Stimulated activated effector memory CD8-positive, alpha-beta T cell treated with anti-CD3 and anti-CD28 coated beads, Interleukin-12 subunit alpha, Interleukin-12 subunit beta, amount 100 ng/mL, for 72 hours (primary cell): Measurements from ENCODE around the gene DNAH10.

ENCODE experiments used
- ATAC-seq: fragments of 150-1000 bp; cut with Tn5 transposase; 2 replicates; pipeline ENCODE4 v1.10.0; 2021
- DNase-seq, 2 donors: peaks; one replicate each; pipeline ENCODE4 v3.0.0; 2021 to 2022; ENCODE audit warnings: low spot score in 2 of 2
- H3K27ac Mint-ChIP-seq: one replicate; pipeline ENCODE4 v1.8.0; 2022; ENCODE audit warnings: mild to moderate bottlenecking, mixed read lengths
- H3K36me3 Mint-ChIP-seq: one replicate; pipeline ENCODE4 v1.8.0; 2022; ENCODE audit warnings: mild to moderate bottlenecking, mixed read lengths
- H3K4me1 Mint-ChIP-seq: one replicate; pipeline ENCODE4 v1.8.0; 2022; ENCODE audit warnings: mixed read lengths
- H3K4me3 Mint-ChIP-seq: one replicate; pipeline ENCODE4 v1.8.0; 2022; ENCODE audit warnings: mild to moderate bottlenecking, mixed read lengths
- H3K9me3 Mint-ChIP-seq: one replicate; pipeline ENCODE4 v1.8.0; 2022; ENCODE audit warnings: mixed read lengths

DNAH10 gene

DNA sequence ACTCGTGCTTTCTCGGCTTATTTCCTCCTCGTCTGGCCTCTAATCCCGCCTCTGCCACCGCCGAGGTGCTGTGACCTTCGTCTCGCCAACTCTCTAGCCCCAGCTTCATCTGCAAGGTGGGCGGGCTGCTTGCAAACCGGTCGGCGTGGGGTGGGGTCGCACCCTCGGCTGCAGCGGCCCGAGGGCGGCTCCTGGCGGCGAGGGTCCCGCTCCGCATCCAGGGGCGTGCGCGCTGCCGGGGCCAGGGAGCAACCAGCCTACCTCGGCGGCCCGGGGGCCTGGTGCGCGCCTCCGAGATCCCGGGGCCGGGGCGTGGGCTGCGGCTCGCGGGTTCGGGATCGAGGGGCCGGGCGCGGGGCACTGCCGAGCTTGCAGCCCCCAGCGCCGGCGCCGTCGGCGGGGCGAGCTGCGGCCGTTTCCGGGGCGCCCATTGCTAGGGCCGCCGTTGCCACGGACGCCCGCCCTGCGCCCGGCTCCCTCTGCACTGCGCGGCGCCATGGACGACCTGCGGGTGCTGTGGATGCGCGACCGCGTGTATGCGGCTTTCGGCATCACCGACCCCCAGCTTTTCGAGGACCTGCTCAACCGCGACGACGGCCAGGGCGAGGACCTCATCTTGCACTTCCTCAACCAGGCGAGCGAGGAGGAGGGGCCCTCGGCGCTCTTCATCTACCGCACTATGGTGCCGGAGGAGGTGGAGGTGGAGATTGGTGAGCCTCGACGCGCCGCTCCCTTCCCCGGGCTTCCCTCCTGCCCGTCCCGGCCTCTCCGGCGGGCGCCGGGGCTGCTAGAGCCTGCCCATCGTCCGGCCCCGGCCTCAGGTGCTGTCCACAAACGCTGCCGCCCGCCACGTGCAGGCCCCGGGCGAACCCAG lies at the start of gene DNAH10:
DNAH10 (plus strand) TSS at position 461 of the 874 bp plus-strand sequence; CDS start at position 497, 36 bp downstream.
- H3K9me3 Mint-ChIP-seq = no peaks in the 10 kb centered on the region
- H3K4me1 Mint-ChIP-seq = no peaks in the 10 kb centered on the region
- peak; percentile 20 to 64 for DNase-seq
- H3K27ac Mint-ChIP-seq = no peak within 1 kb of the TSS
- H3K36me3 Mint-ChIP-seq = peaks cover 29% of the 10 kb centered on the region
- H3K4me3 Mint-ChIP-seq = peak within 1 kb of the TSS; percentile 46
- ATAC-seq = peak; percentile 86

- peak overlapping the region; percentile 94 for H3K27ac Mint-ChIP-seq
- no peaks in the 10 kb centered on the region for H3K9me3 Mint-ChIP-seq
- peaks cover 37% of the 10 kb centered on the region for H3K4me1 Mint-ChIP-seq
- ATAC-seq (no peak), DNase-seq (peak in 1 of 2 donors; percentile 58)
- H3K4me3 Mint-ChIP-seq = peak overlapping the region; percentile 95
- peaks cover 64% of the 10 kb centered on the region for H3K36me3 Mint-ChIP-seq
Observed at GRCh38 chr12:123712780-123713319, 49.3 kb upstream of the DNAH10 start.

DNA sequence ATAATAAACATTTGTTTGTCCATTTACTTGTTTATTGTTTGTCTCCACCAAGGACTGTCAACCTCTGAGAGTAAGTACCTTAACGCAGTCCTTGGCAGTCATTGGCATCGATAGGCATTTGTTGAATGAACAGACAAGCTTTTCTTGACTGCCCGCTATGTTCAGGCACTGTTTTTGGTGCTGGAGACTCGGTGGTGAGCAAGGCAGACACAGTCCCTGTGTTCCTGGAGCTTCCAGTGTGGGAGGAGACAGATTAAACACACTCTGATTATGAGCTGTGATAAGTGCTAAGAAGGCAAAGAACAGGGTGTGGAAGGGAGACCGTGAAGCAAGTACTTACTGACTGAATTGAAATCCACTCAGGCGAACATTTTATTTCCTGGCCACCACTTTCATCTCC lies 48.7 kb upstream of the DNAH10 start:
- Mint-ChIP-seq H3K9me3 (no peaks in the 10 kb centered on the region), H3K27ac (peak overlapping the region; percentile 94), H3K36me3 (peaks cover 64% of the 10 kb centered on the region), H3K4me3 (peak overlapping the region; percentile 95), H3K4me1 (peaks cover 37% of the 10 kb centered on the region)
- ATAC-seq (no peak), DNase-seq (peak in 1 of 2 donors; percentile 65)

DNA sequence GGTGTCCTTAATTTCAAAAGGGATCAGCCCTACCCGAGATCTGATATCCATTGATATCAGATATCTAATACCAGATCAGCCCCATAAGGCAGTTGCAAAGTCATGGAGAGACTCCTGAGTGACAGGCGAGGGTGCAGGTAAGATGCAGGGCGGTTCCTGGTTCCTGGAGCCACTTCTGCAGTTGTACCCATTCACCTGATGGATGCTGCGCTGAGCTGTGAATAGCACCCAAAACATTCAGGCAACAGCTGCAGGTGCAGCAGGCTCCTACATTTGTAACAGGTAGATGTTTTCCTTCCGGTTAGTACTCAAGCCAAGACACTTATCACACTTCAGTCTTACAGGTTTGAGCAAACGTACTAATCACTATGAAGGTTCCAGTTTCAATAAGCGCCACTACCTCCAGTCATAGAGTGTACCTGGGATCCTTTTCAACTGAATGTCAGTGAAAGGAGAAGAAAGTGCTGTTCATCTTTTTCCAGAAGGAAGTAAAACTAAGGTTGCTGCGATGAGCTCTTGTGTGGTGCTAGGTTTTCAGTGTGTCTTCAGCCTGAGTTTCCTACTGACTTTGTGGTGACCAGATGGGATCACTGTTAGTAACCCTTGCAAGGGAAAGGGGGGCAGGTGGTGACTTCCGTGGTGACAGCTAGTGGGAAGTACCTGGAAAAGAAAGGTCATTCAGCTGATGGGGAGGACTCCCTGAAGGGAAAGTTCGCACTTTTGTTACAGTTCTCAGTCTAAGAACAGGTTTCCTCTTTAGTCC lies 48.1 kb upstream of the DNAH10 start:
- H3K27ac Mint-ChIP-seq = peak overlapping the region; percentile 94
- peak in 1 of 2 donors; percentile 79 for DNase-seq
- peaks cover 69% of the 10 kb centered on the region for H3K36me3 Mint-ChIP-seq

GRCh38 chr12:123715195-123715594 lies 46.9 kb upstream of the DNAH10 start:
- peak overlapping the region; percentile 95 for H3K4me3 Mint-ChIP-seq
- DNase-seq = no peak
- peak overlapping the region; percentile 94 for H3K27ac Mint-ChIP-seq
- H3K9me3 Mint-ChIP-seq = no peaks in the 10 kb centered on the region
- H3K36me3 Mint-ChIP-seq = peaks cover 81% of the 10 kb centered on the region
- peak; percentile 65 for ATAC-seq
- H3K4me1 Mint-ChIP-seq = peaks cover 45% of the 10 kb centered on the region

More for the DNA sequence above, 48.1 kb upstream of the DNAH10 start:
- Mint-ChIP-seq H3K4me1 (peaks cover 37% of the 10 kb centered on the region), H3K4me3 (peak overlapping the region; percentile 95), H3K9me3 (no peaks in the 10 kb centered on the region)
- ATAC-seq = peak; percentile 42

DNA sequence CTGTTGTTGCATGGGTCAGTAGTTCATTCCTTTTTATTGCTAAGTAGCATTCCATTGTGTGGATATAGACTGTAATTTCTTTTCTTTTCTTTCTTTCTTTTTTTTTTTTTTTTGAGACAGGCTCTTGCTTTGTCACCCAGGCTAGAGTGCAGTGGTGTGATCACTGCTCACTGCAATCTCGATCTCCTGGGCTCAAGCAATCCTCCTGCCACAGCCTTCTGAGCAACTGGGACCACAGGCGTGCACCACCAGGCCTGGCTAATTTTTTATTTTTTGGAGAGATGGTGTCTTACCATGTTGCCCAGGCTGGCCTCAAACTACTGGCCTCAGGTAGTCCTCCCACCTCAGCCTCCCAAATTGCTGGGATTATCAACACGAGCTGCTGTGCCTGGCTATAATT lies 44.8 kb upstream of the DNAH10 start:
- no peak overlapping the region for H3K4me3 Mint-ChIP-seq
- DNase-seq (no peak), ATAC-seq (no peak)
- H3K36me3 Mint-ChIP-seq = peaks cover 88% of the 10 kb centered on the region
- H3K9me3 Mint-ChIP-seq = no peaks in the 10 kb centered on the region
- H3K27ac Mint-ChIP-seq = no peak overlapping the region
- H3K4me1 Mint-ChIP-seq = peaks cover 41% of the 10 kb centered on the region

- no peak for DNase-seq
- Mint-ChIP-seq H3K4me3 (peak overlapping the region; percentile 64), H3K4me1 (peaks cover 26% of the 10 kb centered on the region), H3K9me3 (no peaks in the 10 kb centered on the region), H3K27ac (peak overlapping the region; percentile 97), H3K36me3 (peaks cover 97% of the 10 kb centered on the region)
- ATAC-seq = peak; percentile 53
Observed at GRCh38 chr12:123720141-123720814, 41.8 kb upstream of the DNAH10 start.

- Mint-ChIP-seq H3K4me1 (peaks cover 27% of the 10 kb centered on the region), H3K9me3 (no peaks in the 10 kb centered on the region), H3K36me3 (peaks cover 100% of the 10 kb centered on the region), H3K27ac (no peak overlapping the region), H3K4me3 (no peak overlapping the region)
- ATAC-seq (no peak), DNase-seq (no peak)
Observed at GRCh38 chr12:123721245-123721644, 40.9 kb upstream of the DNAH10 start.

DNA sequence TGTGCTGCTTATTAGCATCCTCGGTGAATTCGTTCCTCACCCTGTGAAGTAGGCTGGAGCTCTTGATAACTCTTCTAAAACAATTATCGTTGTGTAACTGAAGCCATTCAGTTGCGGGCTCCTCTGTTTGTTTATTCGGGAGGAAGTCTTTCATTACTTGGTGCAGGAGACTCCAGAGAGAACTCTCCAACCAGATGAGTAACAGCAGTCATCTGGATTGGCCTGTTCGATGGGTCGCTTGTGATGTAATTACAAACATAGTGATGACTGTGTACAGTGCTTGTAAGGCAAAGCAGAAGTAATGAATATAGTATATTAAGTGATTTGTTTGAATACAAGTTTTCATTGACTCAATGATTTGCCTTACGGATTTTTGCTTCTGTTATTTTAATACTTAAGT lies 39.1 kb upstream of the DNAH10 start:
- H3K27ac Mint-ChIP-seq = no peak overlapping the region
- no peak for ATAC-seq

GRCh38 chr12:123723765-123724164 lies 38.3 kb upstream of the DNAH10 start:
- H3K36me3 Mint-ChIP-seq = peaks cover 100% of the 10 kb centered on the region
- H3K27ac Mint-ChIP-seq = peak overlapping the region; percentile 70
- H3K4me1 Mint-ChIP-seq = peaks cover 29% of the 10 kb centered on the region
- ATAC-seq = peak; percentile 77
- DNase-seq = no peak
- no peaks in the 10 kb centered on the region for H3K9me3 Mint-ChIP-seq
- peak overlapping the region; percentile 14 for H3K4me3 Mint-ChIP-seq

More for the DNA sequence above, 39.1 kb upstream of the DNAH10 start:
- DNase-seq = no peak
- Mint-ChIP-seq H3K4me1 (peaks cover 29% of the 10 kb centered on the region), H3K4me3 (no peak overlapping the region), H3K9me3 (no peaks in the 10 kb centered on the region), H3K36me3 (peaks cover 100% of the 10 kb centered on the region)

DNA sequence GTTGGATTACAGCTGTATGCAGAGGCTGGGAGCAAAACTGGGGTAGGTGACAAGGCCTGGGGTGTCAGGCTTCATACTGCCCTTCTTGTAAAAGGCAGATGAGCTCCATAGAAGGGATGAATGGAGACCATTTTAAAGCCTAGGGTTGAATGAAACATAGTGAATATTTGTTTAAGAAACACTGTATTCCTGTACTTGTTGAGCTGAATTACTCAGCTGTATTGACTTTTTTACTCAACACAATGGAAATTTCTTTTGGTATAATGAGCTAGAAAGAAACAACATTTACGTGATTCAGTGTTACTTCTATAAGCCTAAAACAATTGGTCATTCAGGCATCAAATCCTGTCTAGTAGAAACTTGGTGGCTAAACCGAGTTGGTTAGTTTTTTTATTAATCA lies 35.9 kb upstream of the DNAH10 start:
- Mint-ChIP-seq H3K36me3 (peaks cover 100% of the 10 kb centered on the region), H3K9me3 (no peaks in the 10 kb centered on the region), H3K4me3 (peak overlapping the region; percentile 30), H3K4me1 (peaks cover 20% of the 10 kb centered on the region), H3K27ac (peak overlapping the region; percentile 80)
- DNase-seq (no peak), ATAC-seq (peak; percentile 84)

DNA sequence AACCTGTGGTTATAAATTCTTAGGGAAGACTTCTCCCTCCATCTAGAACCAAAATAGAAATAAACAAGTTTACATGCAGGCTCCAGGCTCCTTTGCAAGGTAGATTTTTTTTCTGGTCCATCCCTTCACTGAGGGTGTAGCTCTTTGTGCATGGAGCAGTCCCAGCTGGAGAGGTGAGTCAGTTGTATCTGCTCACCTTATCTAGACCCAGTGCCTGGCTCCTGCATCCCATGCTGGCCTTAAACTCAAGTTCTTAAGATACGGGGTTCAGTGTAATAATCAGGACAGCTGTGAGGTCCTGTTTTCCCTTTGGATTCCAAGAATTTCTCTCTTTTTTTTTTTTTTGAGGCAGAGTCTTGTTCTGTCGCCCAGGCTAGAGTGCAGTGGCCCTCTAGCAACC lies 35.1 kb upstream of the DNAH10 start:
- H3K4me1 Mint-ChIP-seq = peaks cover 27% of the 10 kb centered on the region
- DNase-seq (no peak), ATAC-seq (no peak)
- no peaks in the 10 kb centered on the region for H3K9me3 Mint-ChIP-seq
- H3K4me3 Mint-ChIP-seq = no peak overlapping the region
- peaks cover 100% of the 10 kb centered on the region for H3K36me3 Mint-ChIP-seq
- H3K27ac Mint-ChIP-seq = peak overlapping the region; percentile 80

GRCh38 chr12:123727878-123728277 lies 34.2 kb upstream of the DNAH10 start:
- H3K9me3 Mint-ChIP-seq = no peaks in the 10 kb centered on the region

DNA sequence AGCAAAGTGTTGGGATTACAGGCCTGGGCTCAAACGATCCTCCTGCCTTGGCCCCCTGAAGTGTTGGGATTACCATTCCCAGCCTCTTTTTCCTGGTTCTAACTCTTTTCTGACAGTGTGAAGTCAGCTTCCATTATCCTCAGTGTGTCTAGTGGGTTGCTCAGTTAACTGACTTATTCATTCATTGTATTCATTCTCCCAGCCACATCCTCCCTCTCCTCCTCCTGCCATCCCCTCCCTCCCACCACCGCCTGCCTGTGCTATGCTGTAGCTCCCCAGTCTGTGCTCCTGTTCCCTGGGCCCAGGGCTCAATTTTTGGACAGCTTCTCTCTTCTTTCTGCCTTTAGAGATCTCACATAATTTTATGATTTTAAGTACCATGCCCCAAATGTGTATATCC lies 30.5 kb upstream of the DNAH10 start:
- no peak for ATAC-seq
- H3K36me3 Mint-ChIP-seq = peaks cover 100% of the 10 kb centered on the region
- peak overlapping the region; percentile 91 for H3K27ac Mint-ChIP-seq
- H3K9me3 Mint-ChIP-seq = no peaks in the 10 kb centered on the region
- peaks cover 32% of the 10 kb centered on the region for H3K4me1 Mint-ChIP-seq
- H3K4me3 Mint-ChIP-seq = no peak overlapping the region
- no peak for DNase-seq

More at GRCh38 chr12:123727878-123728277, 34.2 kb upstream of the DNAH10 start:
- Mint-ChIP-seq H3K4me3 (no peak overlapping the region), H3K36me3 (peaks cover 100% of the 10 kb centered on the region), H3K27ac (peak overlapping the region; percentile 37), H3K4me1 (peaks cover 36% of the 10 kb centered on the region)
- ATAC-seq (no peak), DNase-seq (no peak)

GRCh38 chr12:123732251-123732650 lies 29.9 kb upstream of the DNAH10 start:
- Mint-ChIP-seq H3K36me3 (peaks cover 100% of the 10 kb centered on the region), H3K9me3 (no peaks in the 10 kb centered on the region), H3K4me1 (peaks cover 39% of the 10 kb centered on the region), H3K4me3 (no peak overlapping the region), H3K27ac (peak overlapping the region; percentile 91)
- ATAC-seq = no peak
- DNase-seq = no peak
